Loucy (cell line): ENCODE results near the gene IFNAR2.

Experiments
- CTCF ChIP-seq: fragments of 200-600 bp; sonication (generic); conservative IDR thresholded peaks from 2 replicates; pipeline ENCODE4 v1.5.1; 2014; ENCODE audit warnings: mild to moderate bottlenecking, antibody characterized with exemption, low read length
- EZH2phosphoT487 ChIP-seq: fragments of 200-600 bp; IDR thresholded peaks from 2 replicates; pipeline ENCODE4 v1.6.1; 2018; ENCODE audit warnings: antibody characterized with exemption, mild to moderate bottlenecking, moderate library complexity, borderline replicate concordance

DNA sequence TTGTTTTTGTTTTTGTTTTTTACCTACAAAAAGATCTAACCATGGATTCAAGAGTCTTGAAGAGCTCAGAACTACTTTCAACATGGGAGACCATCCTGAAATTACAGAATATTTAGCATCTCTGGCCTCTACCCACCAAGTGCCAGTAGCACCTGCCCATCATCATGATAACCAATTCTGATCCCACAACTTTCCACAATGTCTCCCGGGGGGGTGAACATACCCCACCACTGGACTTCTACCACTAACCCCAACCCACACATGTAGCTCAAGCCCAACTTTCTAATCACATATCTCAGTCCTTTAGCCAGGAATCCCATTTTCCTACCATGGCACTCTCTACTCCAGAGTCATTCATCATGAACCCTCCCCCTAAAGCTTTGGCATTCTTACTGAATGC is 15.7 kb upstream of the IFNAR2 start:
- TF ChIP-seq CTCF (no peak), EZH2phosphoT487 (no peak)
